Skeletal muscle cell (primary cell): ENCODE results near the gene GAREM1.
"Not testable (repeated sequence)": the region's sequence is repeated elsewhere in the genome, so short reads cannot be mapped to it uniquely, and the experiment has no call there.

Source experiments
- DNase-seq: peaks from one replicate; pipeline ENCODE4 v3.0.0-alpha.2; 2010; ENCODE audit warnings: low read depth
- H3K4me3 ChIP-seq: 2 replicates; pipeline ENCODE4 v1.5.1; 2011; ENCODE audit warnings: low read depth, mild to moderate bottlenecking, control low read depth, low read length, moderate library complexity

The GAREM1 gene

GRCh38 chr18:32243358-32243757 lies 227.3 kb downstream of the GAREM1 start:
- H3K4me3 ChIP-seq: no peak overlapping the region
- no peak for DNase-seq

- no peak for DNase-seq
- no peak overlapping the region for H3K4me3 ChIP-seq
Observed at GRCh38 chr18:32242395-32242794, 228.3 kb downstream of the GAREM1 start.

- H3K4me3 ChIP-seq: no peak overlapping the region
- no peak for DNase-seq
Observed at GRCh38 chr18:32238635-32239268, 231.9 kb downstream of the GAREM1 start.

GRCh38 chr18:32237049-32237448 lies 233.6 kb downstream of the GAREM1 start:
- DNase-seq: no peak
- no peak overlapping the region for H3K4me3 ChIP-seq

GRCh38 chr18:32233348-32233747 lies 237.3 kb downstream of the GAREM1 start:
- H3K4me3 ChIP-seq, DNase-seq: not testable (repeated sequence)

- no peak for DNase-seq
- H3K4me3 ChIP-seq: no peak overlapping the region
Observed at GRCh38 chr18:32219431-32220018, 251.2 kb downstream of the GAREM1 start.

- no peak overlapping the region for H3K4me3 ChIP-seq
- DNase-seq: no peak
Observed at GRCh38 chr18:32216390-32216789, 254.3 kb downstream of the GAREM1 start.

- DNase-seq: no peak
- no peak overlapping the region for H3K4me3 ChIP-seq
Observed at GRCh38 chr18:32213693-32214092, 257.0 kb downstream of the GAREM1 start.
